HG02973 (cell line): ENCODE data around the gene GDAP1L1.

ENCODE experiments used
- ATAC-seq: cut with Tn5 transposase; IDR thresholded peaks from one replicate; pipeline ENCODE4 v1.9.1; 2021; ENCODE audit warnings: moderate library complexity; ENCODE audit not compliant: unreplicated experiment

The GDAP1L1 gene

DNA sequence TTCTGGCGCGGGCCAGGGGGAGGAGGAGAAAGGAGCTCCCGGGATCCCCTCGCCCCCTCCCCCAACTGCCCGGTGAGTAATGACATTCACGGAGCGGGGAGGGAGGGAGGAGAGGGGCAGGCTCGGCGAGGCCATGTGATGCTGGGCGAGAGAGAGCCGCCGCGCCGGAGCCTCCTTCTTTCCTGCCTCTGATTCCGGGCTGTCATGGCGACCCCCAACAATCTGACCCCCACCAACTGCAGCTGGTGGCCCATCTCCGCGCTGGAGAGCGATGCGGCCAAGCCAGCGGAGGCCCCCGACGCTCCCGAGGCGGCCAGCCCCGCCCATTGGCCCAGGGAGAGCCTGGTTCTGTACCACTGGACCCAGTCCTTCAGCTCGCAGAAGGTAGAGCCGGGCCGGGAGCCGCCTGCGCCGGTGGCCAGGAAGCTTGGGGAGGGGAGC lies at the start of gene GDAP1L1:
TSS of gene GDAP1L1 (plus strand) at position 178 of the 441 bp plus-strand sequence. CDS start at position 205, 27 bp downstream.
- no peak for ATAC-seq

GRCh38 chr20:44198872-44199271 lies 48.2 kb upstream of the GDAP1L1 start:
- no peak for ATAC-seq

DNA sequence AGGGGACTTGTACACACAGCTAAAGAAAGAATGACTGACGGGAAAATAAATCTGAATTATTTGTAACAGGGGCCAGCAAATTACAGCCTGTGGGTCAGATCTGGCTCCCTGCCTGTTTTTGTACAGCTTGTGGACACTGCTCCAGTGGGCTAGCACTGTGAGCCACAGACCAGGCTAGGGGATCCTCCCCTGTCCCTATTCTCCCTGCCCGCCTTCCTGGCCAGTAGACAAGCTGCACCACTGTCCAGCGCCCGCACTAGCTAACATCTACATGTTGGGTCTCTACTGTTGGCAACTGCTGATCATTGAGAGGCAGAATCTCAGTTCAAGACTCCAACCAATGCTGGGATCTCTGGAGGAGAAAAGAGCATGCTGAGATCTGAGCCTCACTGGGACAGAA lies 47.2 kb upstream of the GDAP1L1 start:
- no peak for ATAC-seq

DNA sequence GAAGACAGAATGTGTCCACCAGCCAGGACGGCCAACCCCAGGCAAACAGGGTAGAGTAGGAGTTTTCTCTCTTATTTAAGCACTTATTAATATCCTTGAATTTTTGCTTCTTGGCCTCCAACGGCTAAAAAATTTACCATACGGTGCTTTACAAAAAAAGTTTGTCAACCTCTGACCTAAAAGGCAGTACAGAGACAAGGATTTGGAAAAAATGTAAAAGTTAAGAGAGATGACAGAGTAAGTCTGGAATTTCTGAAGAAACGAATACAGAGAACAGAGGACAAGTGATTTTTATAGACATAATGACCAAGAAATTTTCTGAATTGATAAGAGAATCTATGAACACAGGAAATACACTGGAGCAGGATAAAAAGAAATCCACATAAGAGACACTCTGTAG lies 46.7 kb upstream of the GDAP1L1 start:
- ATAC-seq: no peak

- no peak for ATAC-seq
Observed at GRCh38 chr20:44200983-44201382, 46.1 kb upstream of the GDAP1L1 start.

GRCh38 chr20:44203161-44203560 lies 43.9 kb upstream of the GDAP1L1 start:
- no peak for ATAC-seq

GRCh38 chr20:44204156-44204831 lies 42.8 kb upstream of the GDAP1L1 start:
- ATAC-seq: no peak

- no peak for ATAC-seq
Observed at GRCh38 chr20:44204832-44205215, 42.3 kb upstream of the GDAP1L1 start.

DNA sequence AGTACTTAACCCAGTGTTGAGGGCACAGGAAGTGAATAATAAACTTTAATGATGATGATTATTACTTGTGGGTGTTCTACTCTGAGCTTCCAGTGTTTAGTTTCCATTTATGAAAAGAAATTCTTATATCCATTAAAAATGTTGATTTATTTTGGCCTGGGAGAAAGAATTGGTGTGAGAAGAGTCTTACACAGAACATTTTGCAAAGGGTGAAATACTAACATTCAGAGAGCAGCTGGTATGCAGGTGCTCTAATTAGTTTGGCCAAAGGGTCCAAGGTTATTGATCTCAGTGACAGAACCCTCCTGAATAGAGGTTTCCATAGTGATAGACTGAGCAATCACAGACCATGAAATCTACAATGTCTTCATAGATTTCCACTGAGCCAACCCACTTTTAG lies 41.0 kb upstream of the GDAP1L1 start:
- ATAC-seq: no peak

DNA sequence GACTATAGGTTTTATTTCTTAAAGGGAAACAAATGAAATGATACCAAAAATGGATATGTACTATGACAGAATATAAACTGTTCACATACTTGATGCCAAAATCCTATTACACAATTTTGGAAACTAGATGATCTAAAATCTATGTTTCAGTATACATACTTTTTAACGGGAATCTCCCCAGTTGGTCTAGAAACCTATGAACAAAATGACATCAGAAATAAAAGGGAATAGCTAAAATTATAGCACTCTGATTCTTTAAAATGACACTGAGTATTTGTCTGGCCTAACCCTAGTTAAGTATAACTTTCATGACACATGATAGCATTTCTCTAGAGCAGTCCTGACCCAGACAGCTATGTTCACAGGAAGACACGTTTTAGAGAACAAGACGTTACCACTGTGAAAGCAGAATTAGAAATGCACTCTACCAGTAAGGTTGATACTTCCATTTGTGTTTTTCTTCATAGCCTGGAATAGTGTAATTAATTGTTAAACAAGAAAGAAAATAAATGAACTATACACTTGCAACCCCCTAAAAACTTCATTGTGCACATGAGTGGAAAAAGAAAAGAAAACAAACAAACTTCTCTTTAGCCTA lies 39.9 kb upstream of the GDAP1L1 start:
- no peak for ATAC-seq

GRCh38 chr20:44208165-44208564 lies 38.9 kb upstream of the GDAP1L1 start:
- ATAC-seq: no peak

DNA sequence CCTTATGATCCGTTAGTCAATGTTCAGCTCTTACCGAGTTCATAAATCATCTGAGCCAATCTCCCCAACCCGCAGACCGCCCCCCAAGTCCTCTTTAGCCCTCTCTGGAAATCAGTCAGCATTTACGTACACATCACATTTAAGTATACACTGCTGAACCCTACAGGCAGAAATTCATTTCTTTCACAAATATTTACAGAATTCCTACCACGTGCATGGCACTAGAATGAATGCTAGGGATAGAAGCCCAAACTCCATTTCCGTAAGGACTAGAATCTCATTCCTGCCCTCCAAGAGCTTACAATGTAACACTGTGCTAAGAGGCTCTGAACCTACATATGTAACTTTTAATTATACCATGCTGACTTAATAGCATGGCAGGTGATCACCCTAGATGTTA lies 38.3 kb upstream of the GDAP1L1 start:
- ATAC-seq: no peak

DNA sequence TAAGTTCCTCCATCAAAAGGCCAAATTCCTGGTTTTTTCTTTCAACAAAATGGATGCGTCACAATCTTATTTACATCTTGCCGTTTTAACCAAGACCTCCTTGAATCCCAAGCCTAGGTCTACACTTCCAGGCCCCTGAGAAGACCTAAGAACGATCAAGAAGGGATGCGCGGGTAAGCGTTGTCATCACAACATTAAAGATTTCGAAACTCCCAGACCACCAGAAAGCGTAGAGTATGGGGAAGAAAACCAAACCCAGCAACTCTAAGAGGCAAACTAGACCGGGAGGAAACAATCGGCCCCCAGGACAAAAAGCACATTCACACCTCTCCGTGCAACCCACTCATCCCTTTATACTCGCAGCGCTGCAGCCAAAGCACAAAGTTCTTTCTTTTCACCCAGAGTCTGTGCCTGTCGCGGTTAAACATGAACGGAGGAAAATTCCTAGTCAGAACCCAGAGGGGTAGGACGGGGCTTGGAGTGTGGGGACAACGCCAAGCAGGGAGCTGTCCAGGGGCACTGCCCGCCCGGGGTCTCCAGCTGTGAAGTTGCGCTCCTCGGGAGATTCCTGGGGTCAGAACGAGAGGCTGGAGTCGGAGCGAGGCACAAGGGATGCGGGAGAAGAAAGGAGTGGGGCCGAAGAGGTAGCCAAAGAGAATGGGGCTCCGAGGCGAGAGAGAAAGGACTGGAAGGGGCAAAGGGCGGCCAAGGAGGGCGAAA lies 37.3 kb upstream of the GDAP1L1 start:
- no peak for ATAC-seq

GRCh38 chr20:44210406-44211176 lies 36.5 kb upstream of the GDAP1L1 start, which contains the start of gene OSER1:
OSER1 (minus strand) TSS chr20:44210771; CDS start chr20:44206957, 3,814 bp downstream.
- peak; percentile 75 for ATAC-seq

GRCh38 chr20:44211177-44212039 lies 35.7 kb upstream of the GDAP1L1 start:
- ATAC-seq: no peak

DNA sequence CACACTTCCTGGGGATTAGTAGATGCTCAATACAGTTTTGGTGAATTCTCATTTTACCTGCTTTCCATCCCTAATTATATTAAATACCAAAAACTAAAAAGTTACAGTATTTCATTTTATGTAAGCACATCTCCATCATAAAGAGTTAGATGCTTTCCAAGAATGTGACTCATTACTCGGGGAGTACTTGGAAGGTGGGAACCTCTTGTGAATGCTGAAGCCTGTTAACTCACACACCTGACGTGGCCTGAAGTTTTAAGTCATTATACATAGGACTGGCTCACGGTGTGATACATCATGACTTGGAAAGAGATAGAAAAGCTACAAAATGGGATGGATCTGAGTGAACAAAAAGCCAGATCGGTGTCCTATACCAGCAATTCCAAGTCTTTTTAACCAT lies 34.3 kb upstream of the GDAP1L1 start:
- ATAC-seq: no peak

DNA sequence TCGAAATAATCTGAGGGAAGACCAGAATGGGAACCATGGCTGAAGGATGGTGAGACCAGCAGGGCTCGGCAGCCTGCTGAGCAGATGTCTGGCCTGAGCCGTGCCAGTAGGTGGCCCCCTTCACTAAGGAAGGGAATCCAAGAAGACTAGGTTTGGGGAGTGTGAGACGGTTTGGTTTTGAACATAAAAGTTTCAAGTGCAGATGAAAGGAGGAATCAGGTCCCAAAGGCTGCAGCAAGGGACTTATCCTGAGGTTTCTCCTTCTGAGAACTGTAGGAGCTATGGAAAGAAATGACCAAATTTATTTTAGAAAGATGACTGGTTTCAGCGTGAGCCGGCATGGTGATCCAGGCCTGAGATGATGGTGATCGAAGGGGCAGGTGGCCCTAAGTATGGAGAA lies 32.0 kb upstream of the GDAP1L1 start:
- no peak for ATAC-seq

DNA sequence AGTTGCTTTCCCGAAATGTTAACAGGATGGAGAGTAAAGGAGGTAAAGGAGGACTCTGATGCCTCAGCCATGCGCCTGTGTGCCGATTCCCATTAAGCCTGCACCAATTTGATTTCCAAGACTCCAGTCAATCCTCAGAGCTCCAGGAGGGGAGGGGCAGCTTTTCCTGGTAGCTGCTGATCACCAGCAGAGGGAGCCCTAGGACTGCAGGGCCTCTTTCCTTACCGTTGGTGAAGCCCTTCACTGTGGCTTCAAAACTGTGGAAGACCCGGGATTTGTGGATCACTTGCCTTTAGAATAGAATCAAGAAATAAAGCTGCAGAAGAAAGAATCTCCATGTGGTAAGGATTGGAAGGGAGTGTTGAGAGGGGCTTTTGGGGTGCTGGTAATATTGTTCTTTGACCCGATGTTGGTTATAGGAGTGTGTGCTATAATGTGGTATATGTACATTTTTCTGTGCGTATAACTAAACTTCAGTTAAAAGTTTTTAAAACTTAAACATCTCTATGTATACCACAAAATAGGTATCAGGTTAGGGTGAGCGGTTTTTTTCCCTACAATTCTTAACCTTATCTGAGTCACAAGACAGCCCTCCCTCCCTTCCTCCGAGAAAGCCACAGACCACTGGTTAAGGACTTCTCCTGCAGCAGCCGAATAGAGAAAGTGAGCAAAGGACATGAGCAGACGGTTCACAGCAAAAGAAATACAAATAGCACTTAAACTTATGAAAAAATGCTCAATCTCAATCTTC lies 29.6 kb upstream of the GDAP1L1 start:
- ATAC-seq: no peak

DNA sequence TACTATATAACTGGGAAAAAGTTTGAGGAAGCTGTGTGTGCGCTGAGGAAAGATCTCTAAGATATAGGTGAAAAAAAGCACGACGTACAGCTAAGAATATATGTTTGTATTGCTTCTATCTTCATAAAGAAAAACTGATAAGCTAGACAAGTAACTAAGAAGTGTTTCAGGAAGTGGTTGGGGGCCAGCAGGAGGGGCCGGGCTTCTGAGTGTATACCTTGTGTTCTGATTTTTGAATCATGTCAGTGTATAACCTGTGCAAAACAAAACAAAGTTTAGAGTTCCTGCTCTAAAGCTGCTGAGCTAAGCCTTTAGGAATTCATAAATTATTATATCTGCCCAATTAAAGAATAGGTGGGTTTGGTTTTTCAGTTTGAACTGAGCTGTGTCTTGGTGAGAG lies 28.7 kb upstream of the GDAP1L1 start:
- no peak for ATAC-seq
